Activated CD4-positive, alpha-beta T cell treated with anti-CD3 and anti-CD28 coated beads for 36 hours (primary cell): ENCODE results near the gene KCNIP3. TPM values are rescaled to one million over a fixed set of nuclear protein-coding genes. Genes with fewer than 3 reads are reported as not detected.

Experiments
- ATAC-seq: fragments of 200-7000 bp; cut with Tn5 transposase; one replicate; pipeline ENCODE4 v1.10.0; 2021; ENCODE audit warnings: mild to moderate bottlenecking, moderate library complexity
- CTCF ChIA-PET: fragments of 350-600 bp; sonication (Branson Sonifier 250); formaldehyde crosslinking; loops from one replicate; lab custom pipeline; 2021; ENCODE audit warnings: antibody characterized with exemption; lab: Charles Lee
- POLR2A ChIA-PET: fragments of 350-600 bp; sonication (Branson Sonifier 250); formaldehyde crosslinking; loops from one replicate; lab custom pipeline; 2021; ENCODE audit warnings: antibody characterized with exemption, inconsistent platforms; lab: Charles Lee
- DNase-seq: peaks from one replicate; pipeline ENCODE4 v3.0.0-alpha.2; 2020
- H3K27ac Mint-ChIP-seq: one replicate; pipeline ENCODE4 v1.8.0; 2021; ENCODE audit warnings: mixed read lengths
- H3K27me3 Mint-ChIP-seq: one replicate; pipeline ENCODE4 v1.8.0; 2021; ENCODE audit warnings: mixed read lengths
- H3K36me3 Mint-ChIP-seq: one replicate; pipeline ENCODE4 v1.8.0; 2021; ENCODE audit warnings: low read depth, mixed read lengths
- H3K4me1 Mint-ChIP-seq: one replicate; pipeline ENCODE4 v1.8.0; 2021; ENCODE audit warnings: mixed read lengths
- H3K4me3 Mint-ChIP-seq: one replicate; pipeline ENCODE4 v1.8.0; 2021; ENCODE audit warnings: mild to moderate bottlenecking, moderate library complexity, mixed read lengths
- H3K9me3 Mint-ChIP-seq: one replicate; pipeline ENCODE4 v1.8.0; 2021; ENCODE audit warnings: low read depth, mixed read lengths
- intact Hi-C, 2 experiments: fragments of 100-400 bp; cut with DNase I in 1 of 2; cut with micrococcal nuclease in 1 of 2; formaldehyde crosslinking; loops; one replicate each; pipeline versions ENCODE4 v1.14.2 to v1.15.1; 2022 to 2024; cut with DNase I, micrococcal nuclease
- total RNA-seq, 2 experiments: library from RNA; stranded (reverse); gene quantifications; one replicate each; pipeline ENCODE4 v1.2.3, GENCODE V29; 2021

KCNIP3 gene
- total RNA-seq, 2 experiments from 2014 or later = not detected

DNA sequence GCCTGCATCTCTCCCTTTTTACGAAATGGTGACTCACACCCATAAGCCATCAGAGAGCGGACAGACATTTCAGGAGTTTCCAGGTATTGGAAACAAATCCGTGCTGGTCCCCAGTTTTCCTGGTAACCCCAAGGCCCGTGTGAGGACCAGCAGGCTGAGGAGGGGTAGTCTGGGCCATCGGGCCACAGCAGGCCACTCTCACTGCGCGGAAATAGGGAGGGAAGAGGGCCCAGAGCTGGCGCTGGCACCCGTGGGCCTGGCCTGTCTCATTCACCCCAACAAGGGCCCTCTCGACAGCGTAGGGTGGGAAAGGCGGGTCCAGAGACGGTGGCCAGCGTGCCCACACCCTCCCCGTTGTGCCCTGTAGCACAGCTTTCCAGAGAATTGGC, 91.7 kb downstream of the KCNIP3 start:
- Mint-ChIP-seq H3K4me1 (no peaks in the 10 kb centered on the region), H3K36me3 (no peaks in the 10 kb centered on the region), H3K9me3 (no peaks in the 10 kb centered on the region), H3K27me3 (peaks cover 2% of the 10 kb centered on the region), H3K4me3 (no peak overlapping the region), H3K27ac (no peak overlapping the region)
- CTCF ChIA-PET = interaction anchor here (0.6 to 1.6 kb wide), 9 partner anchors 9 to 353 kb away, joined by 3 to 15 read pairs (median 4); partner anchors contain the start of gene FAHD2A
- POLR2A ChIA-PET = interaction anchor here (0.6 kb wide), 1 partner anchor 24 kb away, joined by 4 read pairs; no protein-coding TSS in a partner anchor
- intact Hi-C loops = loop anchor here (1.0 to 5.0 kb wide), 2 partner anchors 338 to 340 kb away; no protein-coding TSS in a partner anchor
- peak; percentile 37 for ATAC-seq
- no peak for DNase-seq

DNA sequence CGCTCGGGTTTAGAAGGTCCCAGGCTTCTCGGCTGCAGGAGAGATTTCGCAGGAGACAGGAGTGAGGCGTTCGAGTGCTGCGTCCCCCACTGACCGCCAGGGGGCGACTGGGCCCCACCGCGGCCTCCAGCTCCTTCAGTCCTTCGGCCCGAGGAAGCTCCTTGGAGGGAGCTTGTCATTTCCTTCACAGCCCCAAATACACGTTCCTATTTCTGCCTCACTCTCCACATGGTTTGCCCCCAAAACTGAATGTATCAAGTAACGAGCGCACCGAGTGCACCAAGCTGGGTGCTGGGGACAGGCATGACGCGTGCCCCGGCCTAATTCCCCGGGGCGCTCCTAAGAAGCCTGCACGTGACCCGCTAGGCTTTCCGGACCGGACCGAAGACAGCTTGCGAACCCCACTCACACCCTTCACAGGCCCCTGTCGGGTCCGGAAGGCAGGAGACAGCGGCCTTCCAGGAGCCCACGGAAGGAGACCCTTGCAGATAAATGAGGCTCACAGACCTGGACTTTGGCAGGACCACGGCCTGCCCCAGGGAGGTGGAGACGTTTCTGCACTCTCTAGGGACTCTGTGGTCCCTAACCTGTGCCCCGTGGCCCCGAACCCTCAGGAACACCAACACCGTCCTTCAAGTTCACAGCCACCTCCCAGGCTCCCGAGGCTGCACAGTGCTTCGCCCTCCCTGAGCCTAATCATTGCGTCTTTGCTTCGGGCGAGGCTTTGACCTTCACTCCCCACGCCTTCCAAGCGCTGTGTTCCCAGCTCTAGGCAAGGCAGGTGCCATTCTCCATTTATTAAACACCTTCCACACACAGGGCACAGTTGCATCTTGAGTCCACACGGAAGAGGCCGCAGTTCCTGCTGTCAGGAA, 92.3 kb downstream of the KCNIP3 start:
- H3K4me1 Mint-ChIP-seq = no peaks in the 10 kb centered on the region

DNA sequence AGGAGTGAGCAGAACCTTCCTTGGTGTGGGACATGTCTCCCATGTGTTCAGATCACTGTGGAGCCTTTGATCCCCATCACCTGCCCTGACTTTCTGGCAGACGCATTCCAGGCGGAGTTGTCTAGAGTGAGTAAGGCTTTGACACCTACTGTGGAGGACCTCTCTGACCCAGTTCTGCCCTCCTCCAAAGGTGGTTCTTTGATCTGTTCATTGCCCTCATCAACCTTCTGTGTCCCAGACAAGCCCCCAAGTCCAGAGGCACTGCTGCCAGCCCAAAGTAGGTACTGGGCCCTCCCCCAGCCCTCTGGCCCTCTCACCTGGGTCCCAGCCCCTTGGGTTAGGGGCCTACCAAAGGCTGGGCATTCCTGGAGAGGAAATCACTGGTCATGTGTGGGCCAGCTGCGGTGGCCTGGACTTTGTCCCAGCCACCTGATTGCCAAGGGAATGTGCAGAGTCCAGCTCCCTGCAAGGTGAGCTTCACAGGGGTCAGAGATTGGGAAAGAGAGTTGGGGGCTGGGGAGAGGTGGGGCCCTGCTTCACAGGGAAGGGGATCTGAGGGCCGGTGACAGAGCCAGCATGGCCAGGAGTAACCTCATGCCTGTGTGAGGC, 93.2 kb downstream of the KCNIP3 start:
- peaks cover 2% of the 10 kb centered on the region for H3K27me3 Mint-ChIP-seq
- CTCF ChIA-PET = interaction anchor here (0.6 kb wide), 1 partner anchor 162 kb away, joined by 4 read pairs; no protein-coding TSS in a partner anchor

More for the DNA sequence above, 92.3 kb downstream of the KCNIP3 start:
- ATAC-seq = peak; percentile 96
- no peaks in the 10 kb centered on the region for H3K36me3 Mint-ChIP-seq
- CTCF ChIA-PET = interaction anchor here (0.6 to 1.6 kb wide), 10 partner anchors 10 to 353 kb away, joined by 3 to 15 read pairs (median 4); partner anchors contain the start of gene FAHD2A
- H3K9me3 Mint-ChIP-seq = no peaks in the 10 kb centered on the region
- no peak overlapping the region for H3K4me3 Mint-ChIP-seq
- no peak overlapping the region for H3K27ac Mint-ChIP-seq
- POLR2A ChIA-PET = interaction anchor here (0.6 kb wide), 1 partner anchor 25 kb away, joined by 4 read pairs; no protein-coding TSS in a partner anchor
- H3K27me3 Mint-ChIP-seq = peaks cover 2% of the 10 kb centered on the region
- DNase-seq = peak; percentile 74
- intact Hi-C loops = loop anchor here (1.0 to 5.0 kb wide), 2 partner anchors 338 to 340 kb away; no protein-coding TSS in a partner anchor

DNA sequence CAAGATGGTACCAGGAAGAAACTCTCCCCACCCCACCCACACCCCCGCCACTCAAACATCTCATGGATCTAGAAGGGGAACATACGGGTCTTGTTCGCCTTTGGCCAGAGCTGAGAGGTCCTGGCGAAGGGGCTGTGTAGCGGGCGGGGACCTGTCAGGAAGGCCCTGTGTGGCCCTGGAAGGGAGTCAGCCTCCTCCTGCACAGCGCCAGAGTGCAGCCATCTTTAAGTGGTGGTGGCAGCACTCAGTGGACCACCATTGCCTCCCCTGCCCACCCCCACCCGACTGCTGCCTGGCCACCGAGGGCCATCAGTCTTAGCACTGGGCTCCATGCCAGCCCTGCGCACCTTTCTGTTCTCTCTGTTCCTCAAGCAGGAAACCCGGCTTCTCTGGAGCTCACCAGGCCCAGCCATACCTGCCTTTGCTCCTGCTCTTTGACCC, 93.8 kb downstream of the KCNIP3 start:
- POLR2A ChIA-PET = no interaction called here
- CTCF ChIA-PET = interaction anchor here (0.6 kb wide), 1 partner anchor 161 kb away, joined by 4 read pairs; no protein-coding TSS in a partner anchor
- intact Hi-C loops = no loop called here

More for the DNA sequence above, 93.2 kb downstream of the KCNIP3 start:
- Mint-ChIP-seq H3K27ac (no peak overlapping the region), H3K4me3 (no peak overlapping the region), H3K9me3 (no peaks in the 10 kb centered on the region), H3K36me3 (no peaks in the 10 kb centered on the region), H3K4me1 (no peaks in the 10 kb centered on the region)
- DNase-seq = no peak
- intact Hi-C loops = no loop called here
- ATAC-seq = no peak
- POLR2A ChIA-PET = no interaction called here

DNA sequence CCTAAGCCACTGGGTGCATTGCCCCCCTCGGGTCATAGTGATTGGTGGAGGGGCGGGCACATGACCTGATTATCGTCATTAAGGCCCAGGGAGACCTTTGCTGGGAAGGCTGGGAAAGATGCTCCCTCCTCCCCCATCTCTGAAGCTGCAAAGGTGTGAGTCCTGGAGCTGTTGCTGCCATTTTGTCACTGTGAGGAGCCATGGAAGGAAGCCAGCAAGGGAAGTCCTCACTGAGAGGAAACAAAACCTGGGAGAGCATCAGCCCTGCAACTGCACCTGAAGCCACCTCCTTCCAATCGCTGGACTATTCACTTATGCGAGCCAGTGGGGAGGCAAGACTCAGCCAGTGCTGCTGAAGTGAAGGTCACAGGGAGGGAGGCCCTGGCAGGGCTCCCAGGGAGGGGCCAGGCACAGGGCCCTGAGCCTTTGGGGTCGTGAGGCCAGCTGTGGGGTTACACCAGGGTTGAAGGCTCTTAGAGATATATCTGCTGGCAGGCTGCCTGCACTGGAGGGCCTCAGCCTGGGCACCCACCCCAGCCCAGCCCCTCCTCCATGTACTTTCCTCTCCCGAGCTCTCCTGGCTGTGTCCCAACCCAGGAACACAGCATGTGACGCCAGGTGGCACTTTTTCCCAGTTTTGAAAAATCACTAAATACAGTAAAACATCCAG, 94.6 kb downstream of the KCNIP3 start:
- no peaks in the 10 kb centered on the region for H3K36me3 Mint-ChIP-seq
- POLR2A ChIA-PET = no interaction called here
- intact Hi-C loops = no loop called here
- H3K27ac Mint-ChIP-seq = no peak overlapping the region
- no peak overlapping the region for H3K4me3 Mint-ChIP-seq
- peaks cover 2% of the 10 kb centered on the region for H3K27me3 Mint-ChIP-seq
- no peaks in the 10 kb centered on the region for H3K9me3 Mint-ChIP-seq
- DNase-seq (no peak), ATAC-seq (no peak)
- no peaks in the 10 kb centered on the region for H3K4me1 Mint-ChIP-seq
- CTCF ChIA-PET = no interaction called here

More for the DNA sequence above, 93.8 kb downstream of the KCNIP3 start:
- peaks cover 2% of the 10 kb centered on the region for H3K27me3 Mint-ChIP-seq
- no peak for DNase-seq
- no peak overlapping the region for H3K27ac Mint-ChIP-seq
- H3K36me3 Mint-ChIP-seq = no peaks in the 10 kb centered on the region
- ATAC-seq = no peak
- no peaks in the 10 kb centered on the region for H3K9me3 Mint-ChIP-seq
- H3K4me3 Mint-ChIP-seq = no peak overlapping the region
- no peaks in the 10 kb centered on the region for H3K4me1 Mint-ChIP-seq

DNA sequence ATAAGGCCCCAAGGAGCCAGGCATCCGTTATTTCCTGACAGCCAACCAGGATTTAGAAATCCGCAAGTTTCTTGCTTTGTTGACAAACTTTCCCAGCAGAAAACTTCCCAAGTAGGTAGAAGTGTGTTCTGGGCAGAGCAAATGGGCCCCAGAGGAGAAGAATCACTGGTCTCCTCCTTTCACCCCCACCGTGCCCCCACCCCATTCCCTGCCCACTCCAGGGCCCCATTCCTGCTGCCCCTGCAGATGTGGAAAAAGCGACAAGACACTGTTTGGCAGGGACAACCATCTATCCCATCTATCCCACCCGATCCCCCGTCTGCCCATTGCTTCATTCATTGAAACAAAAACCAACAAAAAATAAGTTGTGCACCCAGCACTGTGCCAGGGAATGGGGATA, 95.2 kb downstream of the KCNIP3 start:
- ATAC-seq (no peak), DNase-seq (no peak)
- H3K27ac Mint-ChIP-seq = no peak overlapping the region
- H3K4me3 Mint-ChIP-seq = no peak overlapping the region
- no peaks in the 10 kb centered on the region for H3K4me1 Mint-ChIP-seq
- H3K27me3 Mint-ChIP-seq = peaks cover 2% of the 10 kb centered on the region
- H3K9me3 Mint-ChIP-seq = no peaks in the 10 kb centered on the region
- no peaks in the 10 kb centered on the region for H3K36me3 Mint-ChIP-seq
- CTCF ChIA-PET = interaction anchor here (0.5 kb wide), 1 partner anchor 115 kb away, joined by 5 read pairs; no protein-coding TSS in a partner anchor
- POLR2A ChIA-PET = no interaction called here
- intact Hi-C loops = no loop called here

DNA sequence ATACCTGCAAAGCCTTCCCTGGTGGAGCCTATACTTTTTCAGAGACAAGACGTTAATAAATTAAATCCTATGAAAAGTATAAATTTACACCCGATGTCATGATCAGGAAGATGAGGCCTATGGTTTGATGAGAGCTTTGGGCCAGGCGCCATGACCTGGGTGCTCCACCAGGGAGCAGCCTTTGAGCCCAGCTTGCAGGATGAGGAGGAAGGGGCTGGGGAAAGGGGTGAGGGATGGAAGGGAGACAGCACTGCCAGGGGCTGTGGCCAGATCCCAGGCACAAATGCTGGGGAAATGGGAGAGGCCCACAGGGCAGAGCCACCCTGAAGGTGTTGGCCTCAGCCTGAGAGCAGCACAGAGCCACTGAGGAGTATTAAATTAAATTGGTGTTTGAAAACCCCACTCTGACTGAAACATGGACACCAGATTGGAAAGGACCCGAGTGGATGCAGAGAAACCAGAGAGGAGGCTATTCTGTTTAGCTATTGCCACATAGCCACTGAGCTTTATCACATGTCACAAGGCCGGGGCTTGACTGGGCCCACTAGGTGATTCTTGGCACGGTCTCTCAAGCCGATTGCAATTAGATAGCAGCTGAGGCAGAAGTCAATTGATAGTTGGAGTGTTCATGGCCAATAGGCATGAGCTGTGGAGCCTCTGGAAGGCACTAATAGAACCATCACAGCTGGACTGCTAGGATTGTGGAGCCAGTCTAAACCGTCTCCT, 95.7 kb downstream of the KCNIP3 start:
- Mint-ChIP-seq H3K9me3 (no peaks in the 10 kb centered on the region), H3K27ac (no peak overlapping the region), H3K4me3 (no peak overlapping the region), H3K4me1 (no peaks in the 10 kb centered on the region), H3K27me3 (peaks cover under 1% of the 10 kb centered on the region), H3K36me3 (no peaks in the 10 kb centered on the region)
- intact Hi-C loops = no loop called here
- DNase-seq (no peak), ATAC-seq (no peak)
- ChIA-PET CTCF (interaction anchor here (0.5 to 1.1 kb wide), 2 partner anchors 10 to 115 kb away, joined by 5 to 6 read pairs; no protein-coding TSS in a partner anchor), POLR2A (no interaction called here)

DNA sequence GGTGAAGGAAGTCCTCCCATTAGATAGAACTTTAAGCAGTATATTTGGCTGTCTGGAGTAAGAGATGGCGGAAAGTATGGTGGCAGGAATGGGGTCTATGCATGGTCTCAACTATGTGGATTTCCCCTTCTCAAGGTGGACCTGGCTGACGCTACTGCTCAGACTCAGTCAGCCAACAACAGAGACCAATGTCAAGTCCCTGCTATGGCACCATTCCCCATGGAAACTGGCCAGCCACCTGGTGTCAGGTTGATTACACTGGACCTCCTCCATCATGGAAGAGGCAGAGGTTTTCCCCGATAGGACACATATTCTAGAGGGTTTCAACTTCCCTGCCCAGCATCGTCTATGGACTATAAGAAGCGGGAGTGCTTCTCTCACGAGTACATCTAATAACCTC, 96.8 kb downstream of the KCNIP3 start:
- H3K36me3 Mint-ChIP-seq = no peaks in the 10 kb centered on the region
- H3K4me1 Mint-ChIP-seq = no peaks in the 10 kb centered on the region
- H3K27ac Mint-ChIP-seq = no peak overlapping the region
- intact Hi-C loops = no loop called here
- no peak overlapping the region for H3K4me3 Mint-ChIP-seq
- CTCF ChIA-PET = interaction anchor here (0.7 kb wide), 1 partner anchor 15 kb away, joined by 3 read pairs; no protein-coding TSS in a partner anchor
- no peaks in the 10 kb centered on the region for H3K9me3 Mint-ChIP-seq
- POLR2A ChIA-PET = no interaction called here
- ATAC-seq = no peak
- no peak for DNase-seq
- H3K27me3 Mint-ChIP-seq = no peaks in the 10 kb centered on the region

DNA sequence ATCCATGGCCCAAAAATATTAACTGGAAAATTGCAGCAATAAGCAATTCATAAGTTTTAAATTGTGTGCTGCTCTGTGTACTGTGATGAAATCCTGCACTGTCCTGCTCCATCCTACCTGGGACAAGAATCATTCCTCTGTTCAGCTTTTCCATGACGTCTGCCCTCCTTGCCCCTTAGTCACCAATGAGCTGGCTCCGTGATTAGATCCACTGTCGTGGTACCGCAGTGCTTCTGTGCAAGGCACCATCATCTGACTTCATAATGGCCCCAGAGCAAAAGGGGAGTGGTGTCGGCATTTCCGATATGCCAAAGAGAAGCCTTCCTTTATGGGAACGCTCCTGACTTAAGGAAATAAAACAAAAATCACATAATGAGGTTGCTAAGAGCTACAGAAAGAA, 101.9 kb downstream of the KCNIP3 start:
- Mint-ChIP-seq H3K27ac (no peak overlapping the region), H3K36me3 (no peaks in the 10 kb centered on the region), H3K27me3 (no peaks in the 10 kb centered on the region), H3K4me1 (peaks cover 13% of the 10 kb centered on the region), H3K9me3 (no peaks in the 10 kb centered on the region), H3K4me3 (no peak overlapping the region)
- intact Hi-C loops = no loop called here
- CTCF ChIA-PET = no interaction called here
- POLR2A ChIA-PET = no interaction called here
- ATAC-seq (no peak), DNase-seq (no peak)

DNA sequence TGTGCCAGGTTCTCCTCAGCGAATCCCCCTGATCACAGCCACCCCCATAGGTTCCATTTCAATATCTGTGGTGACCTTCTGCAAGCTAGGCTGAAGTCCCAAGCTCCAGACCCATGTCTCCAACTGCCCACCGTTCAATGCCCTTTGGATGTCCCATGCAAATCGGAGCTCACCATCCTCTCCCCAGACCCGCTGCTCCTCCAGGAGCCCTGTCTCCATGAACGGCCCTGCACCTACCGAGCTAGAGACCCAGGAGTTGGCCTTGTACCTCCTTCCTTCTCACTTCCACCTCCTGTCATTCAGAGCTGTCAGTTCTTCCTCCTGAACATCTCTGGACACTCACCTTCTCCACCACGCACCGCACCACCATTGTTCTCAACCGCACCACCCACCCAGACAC, 104.3 kb downstream of the KCNIP3 start:
- H3K27me3 Mint-ChIP-seq = no peaks in the 10 kb centered on the region
- POLR2A ChIA-PET = interaction anchor here (0.6 kb wide), 1 partner anchor 934 kb away, joined by 3 read pairs; the partner anchor contains the start of gene NCAPH
- H3K4me3 Mint-ChIP-seq = peak overlapping the region; percentile 91
- intact Hi-C loops = loop anchor here in 1 of 2 experiments (5.0 kb wide), 2 partner anchors 126 to 326 kb away; no protein-coding TSS in a partner anchor
- H3K36me3 Mint-ChIP-seq = no peaks in the 10 kb centered on the region
- CTCF ChIA-PET = interaction anchor here (0.6 to 2.4 kb wide), 4 partner anchors 12 to 56 kb away, joined by 3 to 15 read pairs (median 6); no protein-coding TSS in a partner anchor
- H3K9me3 Mint-ChIP-seq = no peaks in the 10 kb centered on the region
- H3K4me1 Mint-ChIP-seq = peaks cover 16% of the 10 kb centered on the region
- peak overlapping the region; percentile 95 for H3K27ac Mint-ChIP-seq
- ATAC-seq (no peak), DNase-seq (no peak)
